ENCODE measurements around the gene FIBCD1.

GRCh38 chr9:130959809-130960334, 20.8 kb upstream of the FIBCD1 start:
- TF ChIP-seq SUZ12 (IDR thresholded peaks at IDR 0.05; ENCODE audit: low read length), result no peak
- TF ChIP-seq EP300 (IDR thresholded peaks at IDR 0.05; ENCODE audit: borderline replicate concordance in 1 of 2, low read depth in 2 of 2, low read length in 2 of 2), result no peak
